Breast epithelium (tissue), 3 donors: ENCODE data around the gene RAB35.

Source experiments
- POLR2A ChIP-seq: fragments of 450-650 bp; IDR thresholded peaks from one replicate; pipeline ENCODE4 v1.6.1; 2016; ENCODE audit warnings: antibody characterized with exemption, mild to moderate bottlenecking, moderate library complexity
- POLR2AphosphoS5 ChIP-seq, 3 donors: sonication (generic); formaldehyde crosslinking; IDR thresholded peaks; one replicate each; pipeline ENCODE4 v1.6.1; 2017; ENCODE audit warnings: antibody characterized with exemption in 3 of 3
- TF ChIP-seq, protein P1 (sequence below), 3 donors: fragments of 450-650 bp; IDR thresholded peaks; one replicate each; pipeline ENCODE4 v1.5.1; 2016 to 2017; ENCODE audit warnings: antibody characterized with exemption in 3 of 3, mild to moderate bottlenecking in 3 of 3, moderate library complexity in 3 of 3

- TF ChIP-seq, protein P1, sequence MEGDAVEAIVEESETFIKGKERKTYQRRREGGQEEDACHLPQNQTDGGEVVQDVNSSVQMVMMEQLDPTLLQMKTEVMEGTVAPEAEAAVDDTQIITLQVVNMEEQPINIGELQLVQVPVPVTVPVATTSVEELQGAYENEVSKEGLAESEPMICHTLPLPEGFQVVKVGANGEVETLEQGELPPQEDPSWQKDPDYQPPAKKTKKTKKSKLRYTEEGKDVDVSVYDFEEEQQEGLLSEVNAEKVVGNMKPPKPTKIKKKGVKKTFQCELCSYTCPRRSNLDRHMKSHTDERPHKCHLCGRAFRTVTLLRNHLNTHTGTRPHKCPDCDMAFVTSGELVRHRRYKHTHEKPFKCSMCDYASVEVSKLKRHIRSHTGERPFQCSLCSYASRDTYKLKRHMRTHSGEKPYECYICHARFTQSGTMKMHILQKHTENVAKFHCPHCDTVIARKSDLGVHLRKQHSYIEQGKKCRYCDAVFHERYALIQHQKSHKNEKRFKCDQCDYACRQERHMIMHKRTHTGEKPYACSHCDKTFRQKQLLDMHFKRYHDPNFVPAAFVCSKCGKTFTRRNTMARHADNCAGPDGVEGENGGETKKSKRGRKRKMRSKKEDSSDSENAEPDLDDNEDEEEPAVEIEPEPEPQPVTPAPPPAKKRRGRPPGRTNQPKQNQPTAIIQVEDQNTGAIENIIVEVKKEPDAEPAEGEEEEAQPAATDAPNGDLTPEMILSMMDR (IDR thresholded peaks at IDR 0.05) = no peak
- TF ChIP-seq POLR2A = no peak
- no peak for TF ChIP-seq POLR2AphosphoS5 (IDR thresholded peaks at IDR 0.05)
Measured at GRCh38 chr12:120106151-120106550, 10.4 kb downstream of the RAB35 start.
